GM23248 (cell line): Measurements from ENCODE around the gene ZBED4.

ENCODE experiments used
- EZH2 ChIP-seq: fragments of 200-600 bp; sonication (generic); IDR thresholded peaks from 2 replicates; pipeline ENCODE4 v1.6.1; 2018; ENCODE audit warnings: antibody characterized with exemption, mild to moderate bottlenecking; ENCODE audit not compliant: insufficient read depth, poor library complexity, severe bottlenecking
- EZH2phosphoT487 ChIP-seq: fragments of 200-600 bp; sonication (generic); IDR thresholded peaks from 2 replicates; pipeline ENCODE4 v1.6.1; 2018; ENCODE audit warnings: antibody characterized with exemption, moderate library complexity, mild to moderate bottlenecking, low read depth; ENCODE audit not compliant: insufficient read depth

- no peak for TF ChIP-seq EZH2
- TF ChIP-seq EZH2phosphoT487, result no peak
Measured at GRCh38 chr22:49920859-49921258, 67.2 kb downstream of the ZBED4 start.
